COLO829 (cell line): ENCODE results near the gene PRIMPOL.
"Not testable (repeated sequence)": the region's sequence is repeated elsewhere in the genome, so short reads cannot be mapped to it uniquely, and the experiment has no call there.

ENCODE experiments used
- DNase-seq: peaks from one replicate; pipeline ENCODE4 v3.0.0; 2012; ENCODE audit warnings: low spot score

PRIMPOL gene

GRCh38 chr4:184649026-184649970 is at the start of gene PRIMPOL, which contains the start of gene CASP3:
Gene PRIMPOL, plus strand, starts transcription at chr4:184649738. Its CDS starts 7,403 bp downstream, at chr4:184657141.
Gene CASP3, minus strand, starts transcription at chr4:184649447. Its CDS starts 10,994 bp downstream, at chr4:184638453.
- DNase-seq: peak; percentile 71

- not testable (repeated sequence) for DNase-seq
Observed at GRCh38 chr4:184600982-184601381, 48.6 kb upstream of the PRIMPOL start.

- DNase-seq: not testable (repeated sequence)
Observed at GRCh38 chr4:184602857-184603256, 46.7 kb upstream of the PRIMPOL start.

- not testable (repeated sequence) for DNase-seq
Observed at GRCh38 chr4:184607429-184607828, 42.1 kb upstream of the PRIMPOL start.

GRCh38 chr4:184612074-184612473 is 37.5 kb upstream of the PRIMPOL start:
- no peak for DNase-seq

- DNase-seq: no peak
Observed at GRCh38 chr4:184613405-184613804, 36.1 kb upstream of the PRIMPOL start.

GRCh38 chr4:184614509-184614908 is 35.0 kb upstream of the PRIMPOL start:
- DNase-seq: no peak

GRCh38 chr4:184616168-184616567 is 33.4 kb upstream of the PRIMPOL start:
- not testable (repeated sequence) for DNase-seq

- DNase-seq: no peak
Observed at GRCh38 chr4:184616633-184617551, 32.6 kb upstream of the PRIMPOL start.

GRCh38 chr4:184617600-184618196 is 31.8 kb upstream of the PRIMPOL start:
- DNase-seq: no peak

GRCh38 chr4:184620212-184620867 is 29.2 kb upstream of the PRIMPOL start:
- DNase-seq: no peak

- DNase-seq: no peak
Observed at GRCh38 chr4:184621518-184621917, 28.0 kb upstream of the PRIMPOL start.

GRCh38 chr4:184624504-184624903 is 25.0 kb upstream of the PRIMPOL start:
- not testable (repeated sequence) for DNase-seq

GRCh38 chr4:184624972-184625554 is 24.5 kb upstream of the PRIMPOL start:
- no peak for DNase-seq

GRCh38 chr4:184625783-184626596 is 23.5 kb upstream of the PRIMPOL start:
- DNase-seq: not testable (repeated sequence)

GRCh38 chr4:184628103-184628502 is 21.4 kb upstream of the PRIMPOL start:
- no peak for DNase-seq

- no peak for DNase-seq
Observed at GRCh38 chr4:184632842-184633241, 16.7 kb upstream of the PRIMPOL start.

- no peak for DNase-seq
Observed at GRCh38 chr4:184635381-184635780, 14.2 kb upstream of the PRIMPOL start.

GRCh38 chr4:184636144-184636543 is 13.4 kb upstream of the PRIMPOL start:
- no peak for DNase-seq

- DNase-seq: no peak
Observed at GRCh38 chr4:184636897-184637296, 12.6 kb upstream of the PRIMPOL start.
